SH-SY5Y (cell line): Measurements from ENCODE around the gene STRIP1.

Experiments used
- GATA2 ChIP-seq: IDR thresholded peaks from 2 replicates; pipeline ENCODE4 v1.6.1; 2011; ENCODE audit warnings: mild to moderate bottlenecking, low read depth, low read length
- GATA3 ChIP-seq: IDR thresholded peaks from 2 replicates; pipeline ENCODE4 v1.6.1; 2011; ENCODE audit warnings: low read depth, mild to moderate bottlenecking, low read length, moderate library complexity

GRCh38 chr1:110069404-110070281 is 35.2 kb downstream of the STRIP1 start:
- TF ChIP-seq GATA2 (no peak), GATA3 (no peak)
